Right lobe of liver (tissue), 6 donors: ENCODE data around the gene DNAJB8. TPM values are rescaled to one million over a fixed set of nuclear protein-coding genes. Genes with fewer than 3 reads are reported as not detected.

Experiments used
- ATAC-seq, 4 donors: fragments of 200-7000 bp; cut with Tn5 transposase; one replicate each; pipeline ENCODE4 v1.9.1; 2020; ENCODE audit warnings: mild to moderate bottlenecking in 4 of 4, moderate library complexity in 4 of 4
- DNase-seq, 3 donors: peaks; one replicate each; pipeline ENCODE4 v3.0.0-alpha.2; 2020
- H3K27ac ChIP-seq, 3 donors: fragments of 200-600 bp; one replicate each; pipeline ENCODE4 v1.8.0; 2022
- H3K27me3 ChIP-seq, 2 donors: fragments of 200-600 bp; one replicate each; pipeline ENCODE4 v1.8.0; 2022
- H3K36me3 ChIP-seq, 4 donors: fragments of 200-600 bp; sonication (generic) in 1 of 4; one replicate each; pipeline versions ENCODE4 v1.5.1 to v1.8.0; 2017 to 2022; ENCODE audit warnings: control low read depth in 1 of 4
- H3K4me1 ChIP-seq, 4 donors: fragments of 200-600 bp; sonication (generic) in 1 of 4; one replicate each; pipeline versions ENCODE4 v1.5.1 to v1.8.0; 2017 to 2022; ENCODE audit warnings: control low read depth in 1 of 4
- H3K4me3 ChIP-seq, 3 donors: fragments of 200-600 bp; one replicate each; pipeline ENCODE4 v1.8.0; 2022
- H3K9me3 ChIP-seq, 4 donors: fragments of 200-600 bp; sonication (generic) in 1 of 4; one replicate each; pipeline versions ENCODE4 v1.5.1 to v1.8.0; 2017 to 2022; ENCODE audit warnings: control low read depth in 1 of 4
- CTCF ChIP-seq, 4 donors: fragments of 200-600 bp in 3 of 4; fragments of 450-650 bp in 1 of 4; IDR thresholded peaks; one replicate each; pipeline versions ENCODE4 v1.5.1 to v1.8.0; 2016 to 2022; ENCODE audit warnings: antibody characterized with exemption in 4 of 4, mild to moderate bottlenecking in 2 of 4
- POLR2A ChIP-seq: fragments of 450-650 bp; IDR thresholded peaks from one replicate; pipeline ENCODE4 v1.6.1; 2017; ENCODE audit warnings: antibody characterized with exemption, mild to moderate bottlenecking
- WGBS: methylation state at CpG from one replicate; pipeline ENCODE4 v1.1.6; 2018; ENCODE audit warnings: low coverage, low lambda C conversion rate; ENCODE audit not compliant: insufficient coverage; ENCODE audit errors: missing lambda C conversion rate; 5-methylcytosine and 5-hydroxymethylcytosine counted together
- intact Hi-C, 2 donors: fragments of 100-400 bp; cut with DNase I; formaldehyde crosslinking; loops; one replicate each; pipeline versions ENCODE4 v1.11.2 to v1.14.1; 2022
- total RNA-seq, 6 experiments: library from RNA; depleted of rRNA in 2 of 6; stranded (reverse); fragments of >200 nt in 2 of 6; fragmentation: NEBNext Ultra II Directional in 3 of 6; extraction: Animal tissue kit (Norgen Biotek cat#: 25700) in 3 of 6; gene quantifications; one replicate each; pipeline versions ENCODE4 v1.1.0 to v1.2.4, GENCODE V29; 2016 to 2023
- donor health status: DM: no; HTN: yes; CAD: no.
- donor health status: DM: no; HTN: no; CAD: no.
- donor health status: DM: no; HTN: no; CAD: no.
- donor health status: DM: no; HTN: yes; CAD: no.
- donor health status: DM: no; HTN: yes; CAD: no.

Gene DNAJB8
- total RNA-seq, 6 experiments from 2014 or later: not detected

DNA sequence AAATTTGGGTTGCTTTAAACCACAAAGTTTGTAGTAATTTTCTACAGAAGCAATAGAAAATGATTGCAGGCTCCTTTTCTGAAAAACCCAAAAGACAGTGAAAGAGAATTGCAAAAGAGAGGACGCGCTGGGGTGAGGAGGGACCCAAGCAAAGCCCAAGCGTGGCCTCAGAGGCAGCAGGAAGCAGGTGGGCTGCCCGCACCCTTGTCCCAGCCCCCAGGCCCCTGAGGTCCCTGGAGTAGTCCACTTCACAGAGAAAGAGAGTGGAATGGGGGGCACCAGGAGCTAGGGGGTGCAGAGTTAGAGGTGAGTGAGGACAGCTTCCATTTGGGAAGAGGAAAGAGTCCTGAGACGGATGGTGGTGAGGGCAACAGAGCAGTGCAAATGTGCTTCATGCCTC lies 11.6 kb downstream of the DNAJB8 start:
- DNase-seq (no peak), ATAC-seq (no peak)
- H3K27me3 ChIP-seq: no peaks in the 10 kb centered on the region
- TF ChIP-seq POLR2A: no peak
- no peak for TF ChIP-seq CTCF (IDR thresholded peaks at IDR 0.05)
- H3K9me3 ChIP-seq: no peaks in the 10 kb centered on the region
- no peaks in the 10 kb centered on the region for H3K36me3 ChIP-seq
- H3K4me1 ChIP-seq: no peaks in the 10 kb centered on the region
- intact Hi-C loops: no loop called here
- WGBS: 66% methylated on average over 5 of the region's 5 CpGs
- H3K27ac ChIP-seq: no peak overlapping the region
- no peak overlapping the region for H3K4me3 ChIP-seq

DNA sequence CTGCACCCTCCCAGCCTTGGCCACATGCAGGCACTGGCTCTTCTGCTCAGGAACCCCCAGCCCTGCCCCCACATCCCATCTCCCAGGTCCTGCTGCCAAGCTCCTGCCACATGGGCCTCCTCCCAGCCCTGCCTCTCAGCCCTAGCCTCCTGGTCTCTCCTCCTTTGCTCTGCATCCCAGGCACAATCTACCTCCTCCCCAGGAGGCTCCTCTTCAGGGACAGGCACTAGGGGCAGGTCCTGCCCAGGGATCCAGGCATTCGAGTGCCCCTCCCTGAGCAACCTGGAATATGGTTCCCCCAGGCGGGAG lies 12.4 kb downstream of the DNAJB8 start:
- intact Hi-C loops: no loop called here
- ATAC-seq: no peak
- WGBS: 40% methylated on average over 1 of the region's 2 CpGs
- DNase-seq: no peak
- no peaks in the 10 kb centered on the region for H3K4me1 ChIP-seq
- no peaks in the 10 kb centered on the region for H3K27me3 ChIP-seq
- no peaks in the 10 kb centered on the region for H3K9me3 ChIP-seq
- H3K36me3 ChIP-seq: no peaks in the 10 kb centered on the region
- no peak for TF ChIP-seq POLR2A
- TF ChIP-seq CTCF (IDR thresholded peaks at IDR 0.05): no peak
- H3K4me3 ChIP-seq: no peak overlapping the region
- H3K27ac ChIP-seq: no peak overlapping the region

- intact Hi-C loops: no loop called here
- 90% methylated on average over 2 of the region's 21 CpGs for WGBS
- ATAC-seq (no peak), DNase-seq (no peak)
- no peaks in the 10 kb centered on the region for H3K36me3 ChIP-seq
- H3K9me3 ChIP-seq: no peaks in the 10 kb centered on the region
- H3K27me3 ChIP-seq: no peaks in the 10 kb centered on the region
- no peaks in the 10 kb centered on the region for H3K4me1 ChIP-seq
- TF ChIP-seq CTCF (IDR thresholded peaks at IDR 0.05): no peak
- no peak for TF ChIP-seq POLR2A
- H3K4me3 ChIP-seq: no peak overlapping the region
- no peak overlapping the region for H3K27ac ChIP-seq
Measured at GRCh38 chr3:128453501-128454309, 13.0 kb downstream of the DNAJB8 start.

GRCh38 chr3:128452678-128453275 lies 13.9 kb downstream of the DNAJB8 start:
- no peaks in the 10 kb centered on the region for H3K36me3 ChIP-seq
- DNase-seq (peak in 1 of 3 donors; percentile 39), ATAC-seq (peak in 2 of 4 donors; percentile 63 to 70)
- no peaks in the 10 kb centered on the region for H3K9me3 ChIP-seq
- intact Hi-C loops: no loop called here
- no peaks in the 10 kb centered on the region for H3K4me1 ChIP-seq
- H3K4me3 ChIP-seq: no peak overlapping the region
- TF ChIP-seq POLR2A (no peak), CTCF (IDR thresholded peaks at IDR 0.05) (no peak)
- no peaks in the 10 kb centered on the region for H3K27me3 ChIP-seq
- WGBS: 71% methylated on average over 5 of the region's 21 CpGs
- no peak overlapping the region for H3K27ac ChIP-seq
